ENCODE measurements around the gene NOVA2. TPM values are rescaled to one million over a fixed set of nuclear protein-coding genes. Genes with fewer than 3 reads are reported as not detected.
A peak's percentile ranks its signal among the peaks of the same experiment; 100 is the strongest.

Gene NOVA2
- total RNA-seq, 1 experiment from 2014 or later, result not detected

GRCh38 chr19:45901432-45901911, 72.2 kb downstream of the NOVA2 start:
- Histone ChIP-seq H3K27ac (no peak overlapping the region), H3F3A (ENCODE audit: insufficient read depth, low read depth) (peaks cover 39% of the 10 kb centered on the region), H3K4me2 (peak overlapping the region; percentile 99), H3K9me3 (ENCODE audit: insufficient read depth, low read depth) (no peaks in the 10 kb centered on the region), H2AFZ (peak overlapping the region; percentile 97; the same call in 1 of the 2 replicates), H3K9me2 (ENCODE audit: insufficient read depth) (no peaks in the 10 kb centered on the region), H3K4me1 (replicated peaks; ENCODE audit: insufficient read depth) (peaks cover 27% of the 10 kb centered on the region), H3K4me3 (peak overlapping the region; percentile 95; the same call in 1 of the 2 replicates), H4K20me1 (ENCODE audit: insufficient read depth) (no peaks in the 10 kb centered on the region), H3K36me3 (ENCODE audit: low read depth) (peaks cover 16% of the 10 kb centered on the region; the same call in 1 of the 2 replicates), H3K27me3 (ENCODE audit: insufficient read depth, low read depth) (no peaks in the 10 kb centered on the region), H3K79me2 (ENCODE audit: low read depth) (peaks cover 17% of the 10 kb centered on the region)
- no TSS peak for BruUV-seq (replicated peaks)
- ChIA-PET POLR2A (ENCODE audit: unreplicated experiment) (interaction anchor here (0.6 kb wide), 1 partner anchor 154 kb away, joined by 3 read pairs; no protein-coding TSS in a partner anchor), CTCF (interaction anchor here (0.7 to 1.2 kb wide), 3 partner anchors 89 to 119 kb away, joined by 7 to 15 read pairs (median 13); partner anchors contain the start of gene DMPK)
- intact Hi-C loops (cut with micrococcal nuclease; ENCODE audit: unreplicated experiment), result no loop called here
- no peak for DNase-seq
- TF ChIP-seq EZH2 (IDR thresholded peaks at IDR 0.05; ENCODE audit: low read depth) (no peak), CTCF (conservative IDR thresholded peaks at IDR 0.05) (no peak)

GRCh38 chr19:45900738-45901431, 72.8 kb downstream of the NOVA2 start:
- Histone ChIP-seq H3K36me3 (ENCODE audit: low read depth) (peaks cover 16% of the 10 kb centered on the region; the same call in 1 of the 2 replicates), H3K4me2 (peak overlapping the region; percentile 99), H3F3A (ENCODE audit: insufficient read depth, low read depth) (peaks cover 33% of the 10 kb centered on the region), H2AFZ (no peak overlapping the region), H3K9me3 (ENCODE audit: insufficient read depth, low read depth) (no peaks in the 10 kb centered on the region), H3K4me1 (replicated peaks; ENCODE audit: insufficient read depth) (peaks cover 21% of the 10 kb centered on the region), H3K27ac (no peak overlapping the region), H3K4me3 (no peak overlapping the region), H3K79me2 (ENCODE audit: low read depth) (peaks cover 17% of the 10 kb centered on the region), H3K27me3 (ENCODE audit: insufficient read depth, low read depth) (no peaks in the 10 kb centered on the region), H4K20me1 (ENCODE audit: insufficient read depth) (no peaks in the 10 kb centered on the region), H3K9me2 (ENCODE audit: insufficient read depth) (no peaks in the 10 kb centered on the region)
- ChIA-PET CTCF (interaction anchor here (0.7 kb wide), 2 partner anchors 89 to 108 kb away, joined by 13 to 15 read pairs; no protein-coding TSS in a partner anchor), POLR2A (ENCODE audit: unreplicated experiment) (interaction anchor here (0.7 kb wide), 1 partner anchor 13 kb away, joined by 3 read pairs; no protein-coding TSS in a partner anchor)
- intact Hi-C loops (cut with micrococcal nuclease; ENCODE audit: unreplicated experiment), result no loop called here
- BruUV-seq (replicated peaks), result TSS peak; percentile 31
- DNase-seq, result no peak
- no peak for TF ChIP-seq CTCF (conservative IDR thresholded peaks at IDR 0.05)
- no peak for TF ChIP-seq EZH2 (IDR thresholded peaks at IDR 0.05; ENCODE audit: low read depth)

- Histone ChIP-seq H3K9me3 (ENCODE audit: insufficient read depth, low read depth) (no peaks in the 10 kb centered on the region), H3K4me2 (peak overlapping the region; percentile 99; the same call in 1 of the 2 replicates), H3K9me2 (ENCODE audit: insufficient read depth) (no peaks in the 10 kb centered on the region), H3K36me3 (ENCODE audit: low read depth) (peaks cover 16% of the 10 kb centered on the region; the same call in 1 of the 2 replicates), H3K27ac (no peak overlapping the region), H4K20me1 (ENCODE audit: insufficient read depth) (no peaks in the 10 kb centered on the region), H3K4me1 (replicated peaks; ENCODE audit: insufficient read depth) (peaks cover 17% of the 10 kb centered on the region), H3K79me2 (ENCODE audit: low read depth) (peaks cover 17% of the 10 kb centered on the region), H3K4me3 (no peak overlapping the region), H3F3A (ENCODE audit: insufficient read depth, low read depth) (peaks cover 29% of the 10 kb centered on the region), H2AFZ (no peak overlapping the region), H3K27me3 (ENCODE audit: insufficient read depth, low read depth) (no peaks in the 10 kb centered on the region)
- ChIA-PET POLR2A (ENCODE audit: unreplicated experiment) (interaction anchor here (0.7 kb wide), 1 partner anchor 14 kb away, joined by 3 read pairs; no protein-coding TSS in a partner anchor), CTCF (interaction anchor here (0.5 kb wide), 1 partner anchor 258 kb away, joined by 9 read pairs; no protein-coding TSS in a partner anchor)
- BruUV-seq (replicated peaks), result no TSS peak
- intact Hi-C loops (cut with micrococcal nuclease; ENCODE audit: unreplicated experiment), result no loop called here
- no peak for TF ChIP-seq EZH2 (IDR thresholded peaks at IDR 0.05; ENCODE audit: low read depth)
- no peak for TF ChIP-seq CTCF (conservative IDR thresholded peaks at IDR 0.05)
- DNase-seq, result no peak
Observed at GRCh38 chr19:45899919-45900589, 73.6 kb downstream of the NOVA2 start.
